ENCODE measurements around the gene RNASE8. TPM values are rescaled to one million over a fixed set of nuclear protein-coding genes. Genes with fewer than 3 reads are reported as not detected.

The RNASE8 gene
- polyA plus RNA-seq, 3 donors, result not detected

DNA sequence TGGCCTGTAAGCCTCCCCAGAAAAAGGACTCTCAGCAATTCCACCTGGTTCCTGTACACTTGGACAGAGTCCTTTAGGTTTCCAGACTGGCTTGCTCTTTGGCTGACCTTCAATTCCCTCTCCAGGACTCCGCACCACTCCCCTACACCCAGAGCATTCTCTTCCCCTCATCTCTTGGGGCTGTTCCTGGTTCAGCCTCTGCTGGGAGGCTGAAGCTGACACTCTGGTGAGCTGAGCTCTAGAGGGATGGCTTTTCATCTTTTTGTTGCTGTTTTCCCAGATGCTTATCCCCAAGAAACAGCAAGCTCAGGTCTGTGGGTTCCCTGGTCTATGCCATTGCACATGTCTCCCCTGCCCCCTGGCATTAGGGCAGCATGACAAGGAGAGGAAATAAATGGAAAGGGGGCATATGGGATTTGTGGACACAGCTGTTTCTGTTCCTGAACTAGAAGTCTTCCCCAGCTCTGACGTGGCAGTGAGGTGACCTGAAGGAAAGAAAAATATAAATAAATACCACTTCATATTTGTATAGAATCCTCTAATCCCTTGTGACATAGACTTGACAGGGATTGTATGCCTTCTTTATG lies 14.1 kb upstream of the RNASE8 start:
- H3K4me3 Mint-ChIP-seq, result no peak overlapping the region
- Histone ChIP-seq H3K9me3 (replicated peaks in 1 of 2; ENCODE audit: control insufficient read depth in 1 of 2, insufficient read depth in 1 of 2, low read length in 2 of 2) (no peaks in the 10 kb centered on the region), H3K4me1 (ENCODE audit: control insufficient read depth in 1 of 2, insufficient read depth in 2 of 2, low read length in 2 of 2) (no peaks in the 10 kb centered on the region), H3K27me3 (ENCODE audit: control insufficient read depth in 2 of 2, insufficient read depth in 2 of 2, low read length in 2 of 2) (peaks cover 2 to 42% of the 10 kb centered on the region in 2 donors), H4K20me1 (ENCODE audit: insufficient read depth, low read length) (no peaks in the 10 kb centered on the region), H3K27ac (ENCODE audit: low read depth in 1 of 2, low read length in 2 of 2) (no peak overlapping the region), H3K4me3 (replicated peaks in 1 of 3; ENCODE audit: low read depth in 2 of 3, low read length in 3 of 3) (no peak overlapping the region), H2AFZ (ENCODE audit: insufficient read depth, low read depth, low read length, poor library complexity, severe bottlenecking) (no peak overlapping the region), H3K36me3 (replicated peaks in 1 of 2; ENCODE audit: control insufficient read depth in 1 of 2, insufficient read depth in 2 of 2, low read length in 2 of 2) (no peaks in the 10 kb centered on the region), H3K79me2 (ENCODE audit: insufficient read depth, low read length) (no peaks in the 10 kb centered on the region), H3K9ac (ENCODE audit: insufficient read depth, low read length, poor library complexity, severe bottlenecking) (no peak overlapping the region), H3K4me2 (replicated peaks; ENCODE audit: extremely low read depth, low read length, poor library complexity, severe bottlenecking) (no peak overlapping the region)
- DNase-seq, result no peak
- H3K27me3 Mint-ChIP-seq (ENCODE audit: low read depth in 3 of 3), result peaks cover 4 to 13% (median 11%) of the 10 kb centered on the region in 3 donors
- H3K4me1 Mint-ChIP-seq, result peaks cover 7% of the 10 kb centered on the region
- TF ChIP-seq, protein P1, sequence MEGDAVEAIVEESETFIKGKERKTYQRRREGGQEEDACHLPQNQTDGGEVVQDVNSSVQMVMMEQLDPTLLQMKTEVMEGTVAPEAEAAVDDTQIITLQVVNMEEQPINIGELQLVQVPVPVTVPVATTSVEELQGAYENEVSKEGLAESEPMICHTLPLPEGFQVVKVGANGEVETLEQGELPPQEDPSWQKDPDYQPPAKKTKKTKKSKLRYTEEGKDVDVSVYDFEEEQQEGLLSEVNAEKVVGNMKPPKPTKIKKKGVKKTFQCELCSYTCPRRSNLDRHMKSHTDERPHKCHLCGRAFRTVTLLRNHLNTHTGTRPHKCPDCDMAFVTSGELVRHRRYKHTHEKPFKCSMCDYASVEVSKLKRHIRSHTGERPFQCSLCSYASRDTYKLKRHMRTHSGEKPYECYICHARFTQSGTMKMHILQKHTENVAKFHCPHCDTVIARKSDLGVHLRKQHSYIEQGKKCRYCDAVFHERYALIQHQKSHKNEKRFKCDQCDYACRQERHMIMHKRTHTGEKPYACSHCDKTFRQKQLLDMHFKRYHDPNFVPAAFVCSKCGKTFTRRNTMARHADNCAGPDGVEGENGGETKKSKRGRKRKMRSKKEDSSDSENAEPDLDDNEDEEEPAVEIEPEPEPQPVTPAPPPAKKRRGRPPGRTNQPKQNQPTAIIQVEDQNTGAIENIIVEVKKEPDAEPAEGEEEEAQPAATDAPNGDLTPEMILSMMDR (IDR thresholded peaks at IDR 0.05), result no peak
- H3K36me3 Mint-ChIP-seq, result no peaks in the 10 kb centered on the region
- H3K9me3 Mint-ChIP-seq, result no peaks in the 10 kb centered on the region
- intact Hi-C loops (cut with micrococcal nuclease), result no loop called here
- H3K27ac Mint-ChIP-seq, result peak overlapping the region in 1 of 7 donors; percentile 21
- no CpG with 5 or more reads among the region's 2 CpGs for WGBS (ENCODE audit: insufficient coverage)

DNA sequence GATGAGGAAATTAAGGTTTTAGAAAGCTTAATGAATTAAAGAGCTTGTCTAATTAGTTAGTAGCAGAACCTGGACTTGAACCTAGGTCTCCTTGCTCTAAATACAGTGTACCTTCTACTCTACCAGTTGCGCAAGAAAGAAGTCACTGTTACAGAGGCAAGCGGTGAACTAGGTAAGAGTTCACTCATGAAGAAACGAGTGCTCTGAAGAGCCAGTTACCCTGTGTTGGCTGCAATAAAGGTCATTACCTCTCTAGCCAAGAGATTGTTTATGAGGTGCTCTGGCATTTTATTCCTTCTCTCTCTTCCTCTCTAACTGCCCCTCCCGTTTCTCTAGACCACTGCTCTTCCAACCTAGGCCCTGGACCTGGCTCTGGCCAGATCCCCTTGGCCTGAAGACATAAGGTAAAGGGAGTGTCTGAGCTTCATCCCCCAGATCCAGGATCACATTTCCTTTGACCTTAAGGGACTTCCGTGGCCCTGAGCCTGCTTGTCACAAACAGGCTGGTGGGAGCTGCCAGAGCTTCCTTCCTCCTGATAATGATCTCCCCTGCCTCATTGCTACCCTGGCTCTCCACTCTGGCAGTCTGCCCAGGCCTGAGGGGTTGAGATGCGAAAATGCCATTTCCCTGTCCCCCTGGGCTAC lies 13.5 kb upstream of the RNASE8 start:
- Histone ChIP-seq H4K20me1 (ENCODE audit: insufficient read depth, low read length) (no peaks in the 10 kb centered on the region), H3K9ac (ENCODE audit: insufficient read depth, low read length, poor library complexity, severe bottlenecking) (no peak overlapping the region), H3K4me2 (replicated peaks; ENCODE audit: extremely low read depth, low read length, poor library complexity, severe bottlenecking) (no peak overlapping the region), H3K27ac (ENCODE audit: low read depth in 1 of 2, low read length in 2 of 2) (no peak overlapping the region), H3K4me3 (replicated peaks in 1 of 3; ENCODE audit: low read depth in 2 of 3, low read length in 3 of 3) (no peak overlapping the region), H3K36me3 (replicated peaks in 1 of 2; ENCODE audit: control insufficient read depth in 1 of 2, insufficient read depth in 2 of 2, low read length in 2 of 2) (no peaks in the 10 kb centered on the region), H3K9me3 (replicated peaks in 1 of 2; ENCODE audit: control insufficient read depth in 1 of 2, insufficient read depth in 1 of 2, low read length in 2 of 2) (no peaks in the 10 kb centered on the region), H3K4me1 (ENCODE audit: control insufficient read depth in 1 of 2, insufficient read depth in 2 of 2, low read length in 2 of 2) (no peaks in the 10 kb centered on the region), H3K79me2 (ENCODE audit: insufficient read depth, low read length) (no peaks in the 10 kb centered on the region), H3K27me3 (ENCODE audit: control insufficient read depth in 2 of 2, insufficient read depth in 2 of 2, low read length in 2 of 2) (peaks cover 2 to 48% of the 10 kb centered on the region in 2 donors), H2AFZ (ENCODE audit: insufficient read depth, low read depth, low read length, poor library complexity, severe bottlenecking) (no peak overlapping the region)
- TF ChIP-seq, protein P1 (IDR thresholded peaks at IDR 0.05), result no peak
- Mint-ChIP-seq H3K4me3 (no peak overlapping the region), H3K36me3 (no peaks in the 10 kb centered on the region), H3K9me3 (no peaks in the 10 kb centered on the region), H3K27ac (no peak overlapping the region), H3K4me1 (peaks cover 7% of the 10 kb centered on the region), H3K27me3 (ENCODE audit: low read depth in 3 of 3) (peaks cover 4 to 13% (median 13%) of the 10 kb centered on the region in 3 donors)
- intact Hi-C loops (cut with micrococcal nuclease), result no loop called here
- DNase-seq, result no peak
- whole genome bisulfite sequencing (ENCODE audit: insufficient coverage), result 0% methylated on average over 1 of the region's 6 CpGs

Data from CD14-positive monocyte (primary cell).